ENCODE data around the gene IL11RA.

Gene IL11RA

GRCh38 chr9:34687276-34688030 is 35.5 kb downstream of the IL11RA start:
- no peak for DNase-seq

- DNase-seq = no peak
Observed at GRCh38 chr9:34688329-34689115, 36.5 kb downstream of the IL11RA start.

GRCh38 chr9:34689116-34689470 is 37.1 kb downstream of the IL11RA start:
- no peak for DNase-seq

- DNase-seq = no peak
Observed at GRCh38 chr9:34689512-34689911, 37.5 kb downstream of the IL11RA start.

GRCh38 chr9:34690983-34691935 is 39.3 kb downstream of the IL11RA start, which contains the start of gene CCL19:
TSS of gene CCL19 (minus strand) at chr9:34691276. CDS start at chr9:34691139, 137 bp downstream.
- DNase-seq = no peak

- DNase-seq = no peak
Observed at GRCh38 chr9:34691936-34692315, 39.9 kb downstream of the IL11RA start.

GRCh38 chr9:34693560-34693959 is 41.6 kb downstream of the IL11RA start:
- DNase-seq = no peak

GRCh38 chr9:34694811-34695210 is 42.8 kb downstream of the IL11RA start:
- no peak for DNase-seq

- DNase-seq = peak; percentile 44
Observed at GRCh38 chr9:34701023-34701768, 49.2 kb downstream of the IL11RA start.

- peak; percentile 43 for DNase-seq
Observed at GRCh38 chr9:34701769-34702736, 50.1 kb downstream of the IL11RA start.

- DNase-seq = no peak
Observed at GRCh38 chr9:34707130-34707529, 55.1 kb downstream of the IL11RA start.

- DNase-seq = no peak
Observed at GRCh38 chr9:34709196-34709978, 57.4 kb downstream of the IL11RA start.

- no peak for DNase-seq
Observed at GRCh38 chr9:34710023-34710422, 58.0 kb downstream of the IL11RA start, which contains the start of gene CCL21. TSS of gene CCL21 (minus strand) at chr9:34710136. CDS start at chr9:34710066, 70 bp downstream.
